ENCODE data around the gene CARD11. TPM values are rescaled to one million over a fixed set of nuclear protein-coding genes. Genes with fewer than 3 reads are reported as not detected.

Gene CARD11
- total RNA-seq, 1 donor from 2014 or later: 5.8 TPM

GRCh38 chr7:2926120-2926895 lies 117.4 kb downstream of the CARD11 start:
- DNase-seq: peak; percentile 26

DNA sequence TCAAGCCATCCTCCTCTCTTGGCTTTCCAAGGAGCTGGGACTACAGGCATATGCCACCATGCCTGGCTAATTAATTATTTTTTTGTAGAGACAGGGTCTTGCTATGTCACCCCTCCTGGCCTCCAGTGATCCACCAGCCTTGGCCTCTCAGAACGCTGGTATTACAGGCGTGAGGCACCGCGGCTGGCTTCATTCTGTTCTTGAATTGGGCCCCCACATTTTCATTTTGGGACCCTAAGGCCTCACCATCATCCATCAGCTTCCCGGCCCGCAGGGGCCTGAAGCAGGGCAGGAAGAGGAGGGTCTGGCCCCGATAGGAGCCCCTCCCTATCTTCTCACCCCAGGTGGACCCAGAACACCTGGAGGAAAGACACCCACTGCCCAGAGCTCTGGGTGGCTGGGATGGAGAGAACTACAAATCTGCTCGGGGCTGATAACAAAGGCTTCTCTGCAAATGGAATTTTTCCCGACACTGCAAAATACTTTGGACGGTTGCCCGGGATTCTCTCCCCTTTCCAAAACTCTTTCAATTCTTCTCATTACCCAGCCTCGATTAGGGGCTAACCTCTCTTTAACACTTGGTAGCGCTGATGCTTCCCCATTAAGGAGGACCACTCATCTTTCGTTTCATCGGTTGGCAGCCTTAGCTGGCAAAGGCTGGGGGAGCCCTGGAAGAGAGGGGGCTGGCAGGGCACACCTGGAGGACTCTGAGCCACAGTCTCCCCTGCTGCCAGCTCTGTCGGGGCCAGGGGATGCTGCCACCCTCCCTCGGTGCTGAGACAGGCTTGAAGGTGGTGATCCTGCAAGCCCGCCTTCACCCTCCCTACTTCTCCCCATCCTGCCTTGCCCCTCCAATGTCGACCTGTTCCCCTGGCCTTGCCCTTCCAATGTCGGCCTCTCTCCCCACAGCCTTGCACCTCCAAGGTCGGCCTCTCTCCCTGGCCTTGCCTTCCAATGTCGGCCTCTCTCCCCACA lies 118.5 kb downstream of the CARD11 start:
- intact Hi-C loops (cut with DNase I): no loop called here
- no peaks in the 10 kb centered on the region for H3K27me3 ChIP-seq
- ATAC-seq: no peak
- H3K4me3 ChIP-seq: no peak overlapping the region
- H3K4me1 ChIP-seq: no peaks in the 10 kb centered on the region
- no peaks in the 10 kb centered on the region for H3K9me3 ChIP-seq
- peak; percentile 51 for DNase-seq
- no peaks in the 10 kb centered on the region for H3K36me3 ChIP-seq
- H3K27ac ChIP-seq: no peak overlapping the region
- TF ChIP-seq, protein P1, sequence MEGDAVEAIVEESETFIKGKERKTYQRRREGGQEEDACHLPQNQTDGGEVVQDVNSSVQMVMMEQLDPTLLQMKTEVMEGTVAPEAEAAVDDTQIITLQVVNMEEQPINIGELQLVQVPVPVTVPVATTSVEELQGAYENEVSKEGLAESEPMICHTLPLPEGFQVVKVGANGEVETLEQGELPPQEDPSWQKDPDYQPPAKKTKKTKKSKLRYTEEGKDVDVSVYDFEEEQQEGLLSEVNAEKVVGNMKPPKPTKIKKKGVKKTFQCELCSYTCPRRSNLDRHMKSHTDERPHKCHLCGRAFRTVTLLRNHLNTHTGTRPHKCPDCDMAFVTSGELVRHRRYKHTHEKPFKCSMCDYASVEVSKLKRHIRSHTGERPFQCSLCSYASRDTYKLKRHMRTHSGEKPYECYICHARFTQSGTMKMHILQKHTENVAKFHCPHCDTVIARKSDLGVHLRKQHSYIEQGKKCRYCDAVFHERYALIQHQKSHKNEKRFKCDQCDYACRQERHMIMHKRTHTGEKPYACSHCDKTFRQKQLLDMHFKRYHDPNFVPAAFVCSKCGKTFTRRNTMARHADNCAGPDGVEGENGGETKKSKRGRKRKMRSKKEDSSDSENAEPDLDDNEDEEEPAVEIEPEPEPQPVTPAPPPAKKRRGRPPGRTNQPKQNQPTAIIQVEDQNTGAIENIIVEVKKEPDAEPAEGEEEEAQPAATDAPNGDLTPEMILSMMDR (IDR thresholded peaks at IDR 0.05): no peak

More at GRCh38 chr7:2926120-2926895, 117.4 kb downstream of the CARD11 start:
- H3K27me3 ChIP-seq: no peaks in the 10 kb centered on the region
- H3K4me3 ChIP-seq: no peak overlapping the region
- intact Hi-C loops (cut with DNase I): no loop called here
- no peaks in the 10 kb centered on the region for H3K36me3 ChIP-seq
- no peak for ATAC-seq
- TF ChIP-seq, protein P1 (IDR thresholded peaks at IDR 0.05): no peak
- no peak overlapping the region for H3K27ac ChIP-seq
- H3K9me3 ChIP-seq: no peaks in the 10 kb centered on the region
- H3K4me1 ChIP-seq: no peaks in the 10 kb centered on the region

GRCh38 chr7:2923886-2924574 lies 119.6 kb downstream of the CARD11 start:
- H3K4me3 ChIP-seq: no peak overlapping the region
- no peak for DNase-seq
- TF ChIP-seq, protein P1 (IDR thresholded peaks at IDR 0.05): no peak
- no peaks in the 10 kb centered on the region for H3K27me3 ChIP-seq
- H3K27ac ChIP-seq: no peak overlapping the region
- no peaks in the 10 kb centered on the region for H3K4me1 ChIP-seq
- intact Hi-C loops (cut with DNase I): no loop called here
- no peaks in the 10 kb centered on the region for H3K36me3 ChIP-seq
- ATAC-seq: no peak
- no peaks in the 10 kb centered on the region for H3K9me3 ChIP-seq

DNA sequence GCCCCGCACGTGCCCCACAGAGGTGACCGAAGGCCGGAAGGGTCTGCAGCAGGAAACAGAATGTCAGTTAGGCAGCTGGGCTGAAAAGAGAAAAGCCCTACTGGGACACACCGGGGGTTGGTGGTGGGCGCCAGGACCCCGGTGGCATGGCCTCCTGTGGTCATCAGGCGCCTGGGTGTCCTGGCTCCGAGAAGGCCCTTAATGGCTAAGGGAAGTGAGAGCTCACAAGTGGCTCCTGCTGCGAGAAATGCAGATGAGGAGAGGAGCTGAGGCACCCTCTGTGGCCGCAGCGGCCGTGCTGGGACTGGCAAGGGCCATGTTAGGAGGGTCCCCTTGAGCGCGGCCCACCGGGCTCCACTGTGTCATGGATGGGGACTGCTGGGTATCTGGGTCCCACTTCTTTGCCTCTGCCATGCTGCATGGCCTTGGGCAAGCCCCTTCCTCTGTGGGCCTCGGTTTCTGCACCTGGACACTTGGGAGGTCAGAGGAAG lies 120.3 kb downstream of the CARD11 start:
- Histone ChIP-seq H3K9me3 (no peaks in the 10 kb centered on the region), H3K27ac (no peak overlapping the region), H3K4me1 (no peaks in the 10 kb centered on the region), H3K36me3 (no peaks in the 10 kb centered on the region), H3K27me3 (no peaks in the 10 kb centered on the region), H3K4me3 (no peak overlapping the region)
- TF ChIP-seq, protein P1 (IDR thresholded peaks at IDR 0.05): no peak
- DNase-seq (no peak), ATAC-seq (no peak)
- intact Hi-C loops (cut with DNase I): no loop called here

DNA sequence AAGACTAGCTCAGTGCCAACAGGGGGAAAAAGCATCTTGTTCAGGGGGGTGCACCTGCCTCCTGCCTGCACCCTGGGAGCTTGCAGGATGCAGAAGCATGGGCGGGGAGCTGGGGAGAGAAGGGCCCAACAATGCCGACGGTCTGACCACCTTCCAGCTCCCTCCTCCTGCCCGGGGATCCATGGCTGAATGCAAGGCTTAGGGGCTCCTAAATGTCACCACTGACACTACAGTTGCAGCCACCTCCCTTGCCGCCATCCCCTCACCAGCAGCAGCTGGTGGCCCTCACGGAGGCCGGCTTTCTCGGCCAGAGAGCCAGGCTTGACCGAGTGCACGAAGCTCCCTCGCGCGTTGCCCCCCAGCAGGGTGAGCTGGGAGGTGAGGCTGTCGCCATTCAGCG lies 120.8 kb downstream of the CARD11 start:
- TF ChIP-seq, protein P1 (IDR thresholded peaks at IDR 0.05): no peak
- DNase-seq (no peak), ATAC-seq (no peak)
- Histone ChIP-seq H3K36me3 (no peaks in the 10 kb centered on the region), H3K4me1 (no peaks in the 10 kb centered on the region), H3K4me3 (no peak overlapping the region), H3K27ac (no peak overlapping the region), H3K27me3 (no peaks in the 10 kb centered on the region), H3K9me3 (no peaks in the 10 kb centered on the region)
- intact Hi-C loops (cut with DNase I): no loop called here

All from upper lobe of right lung (tissue), 1 donor.